A172 (cell line): ENCODE measurements around the gene AP3M1. TPM values are rescaled to one million over a fixed set of nuclear protein-coding genes. Genes with fewer than 3 reads are reported as not detected.

ENCODE experiments used
- DNase-seq: peaks from one replicate; pipeline ENCODE4 v3.0.0-alpha.2; 2015; ENCODE audit warnings: low spot score
- total RNA-seq: library from RNA; depleted of rRNA; stranded (reverse); fragments of >200 nt; shearing (Covaris generic); gene quantifications from 2 replicates; pipeline ENCODE4 v1.2.3, GENCODE V29; 2014

Gene AP3M1
- total RNA-seq, 1 experiment from 2014 or later: 56.8 TPM

GRCh38 chr10:74114041-74114448 is 36.6 kb downstream of the AP3M1 start:
- no peak for DNase-seq

- DNase-seq: no peak
Measured at GRCh38 chr10:74113546-74113945, 37.1 kb downstream of the AP3M1 start.

- no peak for DNase-seq
Measured at GRCh38 chr10:74111799-74112198, 38.8 kb downstream of the AP3M1 start.

- no peak for DNase-seq
Measured at GRCh38 chr10:74110120-74110519, 40.5 kb downstream of the AP3M1 start.

- DNase-seq: no peak
Measured at GRCh38 chr10:74109452-74109851, 41.2 kb downstream of the AP3M1 start.

GRCh38 chr10:74107391-74107790 is 43.2 kb downstream of the AP3M1 start:
- DNase-seq: no peak

GRCh38 chr10:74104996-74105395 is 45.6 kb downstream of the AP3M1 start:
- no peak for DNase-seq

- DNase-seq: no peak
Measured at GRCh38 chr10:74104480-74104879, 46.1 kb downstream of the AP3M1 start.

GRCh38 chr10:74103560-74104258 is 46.9 kb downstream of the AP3M1 start:
- peak; percentile 13 for DNase-seq

GRCh38 chr10:74099836-74100235 is 50.8 kb downstream of the AP3M1 start:
- no peak for DNase-seq

- no peak for DNase-seq
Measured at GRCh38 chr10:74099420-74099819, 51.2 kb downstream of the AP3M1 start.

GRCh38 chr10:74097776-74098175 is 52.9 kb downstream of the AP3M1 start:
- no peak for DNase-seq

- DNase-seq: no peak
Measured at GRCh38 chr10:74096777-74097176, 53.9 kb downstream of the AP3M1 start.

GRCh38 chr10:74094231-74094630 is 56.4 kb downstream of the AP3M1 start:
- no peak for DNase-seq

- no peak for DNase-seq
Measured at GRCh38 chr10:74093530-74094164, 57.0 kb downstream of the AP3M1 start.

- DNase-seq: no peak
Measured at GRCh38 chr10:74092372-74092771, 58.3 kb downstream of the AP3M1 start.

GRCh38 chr10:74088722-74089121 is 61.9 kb downstream of the AP3M1 start:
- DNase-seq: no peak

- DNase-seq: no peak
Measured at GRCh38 chr10:74086317-74086716, 64.3 kb downstream of the AP3M1 start.

GRCh38 chr10:74084955-74085354 is 65.7 kb downstream of the AP3M1 start:
- no peak for DNase-seq

GRCh38 chr10:74083304-74083703 is 67.3 kb downstream of the AP3M1 start:
- DNase-seq: no peak

- no peak for DNase-seq
Measured at GRCh38 chr10:74081941-74082718, 68.5 kb downstream of the AP3M1 start.

- peak; percentile 75 for DNase-seq
Measured at GRCh38 chr10:74081192-74081803, 69.3 kb downstream of the AP3M1 start.
